ENCODE measurements around the gene LRRC43. TPM values are rescaled to one million over a fixed set of nuclear protein-coding genes. Genes with fewer than 3 reads are reported as not detected.

Gene LRRC43
- total RNA-seq, 1 donor: 2.9 TPM

- no peak overlapping the region for H2AFZ ChIP-seq (ENCODE audit: low read length)
- H4K20me1 ChIP-seq (ENCODE audit: insufficient read depth, low read length): no peaks in the 10 kb centered on the region
- peaks cover 15% of the 10 kb centered on the region for H3K36me3 ChIP-seq (ENCODE audit: insufficient read depth, low read length)
- no peaks in the 10 kb centered on the region for H3K4me1 ChIP-seq (ENCODE audit: insufficient read depth, low read length)
- no peak overlapping the region for H3K27ac ChIP-seq (ENCODE audit: low read depth, low read length)
- no peak for TF ChIP-seq CTCF (IDR thresholded peaks at IDR 0.05; ENCODE audit: extremely low read depth, low read depth, low read length)
- no peaks in the 10 kb centered on the region for H3K27me3 ChIP-seq (ENCODE audit: insufficient read depth, low read length)
- no peaks in the 10 kb centered on the region for H3K79me2 ChIP-seq (ENCODE audit: insufficient read depth, low read length)
- H3K4me2 ChIP-seq (ENCODE audit: insufficient read depth, low read length): no peak overlapping the region
- H3K9me3 ChIP-seq (ENCODE audit: low read depth, low read length): no peaks in the 10 kb centered on the region
- DNase-seq (ENCODE audit: insufficient read length, low spot score, missing footprints): no peak
- no peak overlapping the region for H3K4me3 ChIP-seq (ENCODE audit: insufficient read depth, low read length)
These were observed 62.6 kb downstream of the LRRC43 start for GRCh38 chr12:122245553-122245952.

- no peak for TF ChIP-seq CTCF (IDR thresholded peaks at IDR 0.05; ENCODE audit: extremely low read depth, low read depth, low read length)
- Histone ChIP-seq H3K36me3 (ENCODE audit: insufficient read depth, low read length) (peaks cover 16% of the 10 kb centered on the region), H2AFZ (ENCODE audit: low read length) (no peak overlapping the region), H3K9me3 (ENCODE audit: low read depth, low read length) (no peaks in the 10 kb centered on the region), H4K20me1 (ENCODE audit: insufficient read depth, low read length) (no peaks in the 10 kb centered on the region), H3K4me2 (ENCODE audit: insufficient read depth, low read length) (no peak overlapping the region), H3K79me2 (ENCODE audit: insufficient read depth, low read length) (peaks cover 13% of the 10 kb centered on the region), H3K4me1 (ENCODE audit: insufficient read depth, low read length) (no peaks in the 10 kb centered on the region), H3K4me3 (ENCODE audit: insufficient read depth, low read length) (no peak overlapping the region), H3K27ac (ENCODE audit: low read depth, low read length) (no peak overlapping the region), H3K27me3 (ENCODE audit: insufficient read depth, low read length) (no peaks in the 10 kb centered on the region)
- no peak for DNase-seq (ENCODE audit: insufficient read length, low spot score, missing footprints)
These were observed 67.1 kb downstream of the LRRC43 start for GRCh38 chr12:122250047-122250446.

- no peak overlapping the region for H2AFZ ChIP-seq (ENCODE audit: low read length)
- DNase-seq (ENCODE audit: insufficient read length, low spot score, missing footprints): no peak
These were observed 67.6 kb downstream of the LRRC43 start for GRCh38 chr12:122250536-122250935.

More at GRCh38 chr12:122250536-122250935, 67.6 kb downstream of the LRRC43 start:
- Histone ChIP-seq H3K4me3 (ENCODE audit: insufficient read depth, low read length) (no peak overlapping the region), H3K79me2 (ENCODE audit: insufficient read depth, low read length) (peaks cover 13% of the 10 kb centered on the region), H3K27me3 (ENCODE audit: insufficient read depth, low read length) (no peaks in the 10 kb centered on the region), H3K4me1 (ENCODE audit: insufficient read depth, low read length) (no peaks in the 10 kb centered on the region), H3K4me2 (ENCODE audit: insufficient read depth, low read length) (no peak overlapping the region), H3K36me3 (ENCODE audit: insufficient read depth, low read length) (peaks cover 15% of the 10 kb centered on the region), H3K9me3 (ENCODE audit: low read depth, low read length) (no peaks in the 10 kb centered on the region), H3K27ac (ENCODE audit: low read depth, low read length) (no peak overlapping the region), H4K20me1 (ENCODE audit: insufficient read depth, low read length) (no peaks in the 10 kb centered on the region)
- TF ChIP-seq CTCF (IDR thresholded peaks at IDR 0.05; ENCODE audit: extremely low read depth, low read depth, low read length): no peak

Small RNA genes lying within 50 kb of the gene (small RNA-seq; reads per million reads assigned to genes)
- gene DIABLO: not detected

Other genes with a start within 250 kb of the LRRC43 start
- 4.4 and 4.7 TPM in 2 replicates for gene BCL7A, start 161.2 kb upstream of the LRRC43 start, total RNA-seq
- 12.7 and 14.1 TPM in 2 replicates for gene MLXIP, start 104.4 kb upstream of the LRRC43 start, total RNA-seq
- not detected in 2 replicates for gene IL31, start 8.9 kb upstream of the LRRC43 start, total RNA-seq
- gene B3GNT4, start 20.6 kb downstream of the LRRC43 start, total RNA-seq: not detected in 2 replicates
- gene DIABLO, start 42.9 kb downstream of the LRRC43 start, total RNA-seq: 53.6 and 64.4 TPM in 2 replicates
- gene VPS33A, start 83.4 kb downstream of the LRRC43 start, total RNA-seq: 18.5 and 20.0 TPM in 2 replicates
- gene CLIP1, start 239.5 kb downstream of the LRRC43 start, total RNA-seq: 90.8 and 103 TPM in 2 replicates